ENCODE data around the gene CACNA1B. TPM values are rescaled to one million over a fixed set of nuclear protein-coding genes. Genes with fewer than 3 reads are reported as not detected.
A peak's percentile ranks its signal among the peaks of the same experiment; 100 is the strongest.

Gene CACNA1B
- polyA plus RNA-seq, 2 of the 4 experiments (the other 2 are of a cell fraction) = 0.03 to 0.06 TPM

GRCh38 chr9:137876269-137876668, 1.3 kb upstream of the CACNA1B start:
- DNase-seq (ENCODE audit: low read depth in 1 of 2, low spot score in 1 of 2) (no peak), FAIRE-seq (no peak), ATAC-seq (no peak)
- TF ChIP-seq CBX2 (IDR thresholded peaks at IDR 0.05; ENCODE audit: borderline replicate concordance, low read depth) = no peak
- TF ChIP-seq FOSL2 (IDR thresholded peaks at IDR 0.05) = no peak
- no peak for TF ChIP-seq FOSL2 (CRISPR knock-in tag; IDR thresholded peaks at IDR 0.05)
- TF ChIP-seq POLR2AphosphoS2 (conservative IDR thresholded peaks at IDR 0.05; ENCODE audit: low read length) = no peak
- TF ChIP-seq, protein P1, sequence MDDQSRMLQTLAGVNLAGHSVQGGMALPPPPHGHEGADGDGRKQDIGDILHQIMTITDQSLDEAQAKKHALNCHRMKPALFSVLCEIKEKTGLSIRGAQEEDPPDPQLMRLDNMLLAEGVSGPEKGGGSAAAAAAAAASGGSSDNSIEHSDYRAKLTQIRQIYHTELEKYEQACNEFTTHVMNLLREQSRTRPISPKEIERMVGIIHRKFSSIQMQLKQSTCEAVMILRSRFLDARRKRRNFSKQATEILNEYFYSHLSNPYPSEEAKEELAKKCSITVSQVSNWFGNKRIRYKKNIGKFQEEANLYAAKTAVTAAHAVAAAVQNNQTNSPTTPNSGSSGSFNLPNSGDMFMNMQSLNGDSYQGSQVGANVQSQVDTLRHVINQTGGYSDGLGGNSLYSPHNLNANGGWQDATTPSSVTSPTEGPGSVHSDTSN (IDR thresholded peaks at IDR 0.05) = no peak
- no peak for TF ChIP-seq NPAS2 (CRISPR knock-in tag; IDR thresholded peaks at IDR 0.05; ENCODE audit: borderline replicate concordance)
- TF ChIP-seq POLR2A (IDR thresholded peaks at IDR 0.05; ENCODE audit: low read length) = no peak
- Histone ChIP-seq H3K4me1 (no peaks in the 10 kb centered on the region), H3K9me3 (no peaks in the 10 kb centered on the region), H3K4me3 (no peak overlapping the region), H3K4me2 (no peak overlapping the region), H3K27ac (no peak overlapping the region)
- 38% methylated on average over 8 of the region's 8 CpGs for WGBS (ENCODE audit: missing lambda C conversion rate)
- CTCF ChIA-PET = interaction anchor here (1.0 to 1.1 kb wide), 2 partner anchors 8 to 17 kb away, joined by 3 read pairs; no protein-coding TSS in a partner anchor
- POLR2A ChIA-PET = no interaction called here

DNA sequence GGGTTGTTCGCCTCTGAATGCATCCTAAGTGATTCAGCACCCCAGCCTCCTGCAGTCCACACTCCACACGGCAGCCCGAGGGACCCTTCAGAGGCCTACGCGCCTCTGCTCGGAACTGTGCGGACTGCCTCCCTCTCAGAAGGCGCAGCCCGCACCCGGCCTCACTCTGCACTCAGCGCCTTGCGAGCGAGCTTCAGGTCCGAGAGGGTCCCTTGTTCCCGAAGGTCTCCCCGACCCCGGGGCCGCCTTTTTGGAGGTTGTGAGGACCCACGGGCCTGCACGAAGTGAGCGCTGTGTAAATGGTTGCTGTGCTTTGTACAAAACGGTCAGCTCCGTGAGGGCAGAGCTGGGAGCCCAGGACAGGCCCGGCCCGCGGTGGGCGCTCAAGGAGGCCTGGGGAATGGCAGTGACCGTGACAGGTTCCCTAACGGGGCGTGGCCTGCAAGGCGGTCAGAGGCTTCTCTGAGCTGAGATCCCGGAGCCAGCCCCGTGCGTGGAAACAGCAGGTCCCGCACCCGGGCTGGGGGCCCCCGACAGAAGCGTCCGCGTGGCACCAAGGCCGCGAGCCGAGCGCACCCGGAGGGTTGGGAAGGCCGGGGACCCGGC, 698 bp upstream of the CACNA1B start:
- no peak overlapping the region for H3K27ac ChIP-seq
- no peak overlapping the region for H3K4me3 ChIP-seq
- DNase-seq (ENCODE audit: low read depth in 1 of 2, low spot score in 1 of 2) (no peak), ATAC-seq (no peak), FAIRE-seq (no peak)
- ChIA-PET POLR2A (no interaction called here), CTCF (interaction anchor here (1.0 kb wide), 1 partner anchor 18 kb away, joined by 3 read pairs; no protein-coding TSS in a partner anchor)
- no peaks in the 10 kb centered on the region for H3K4me1 ChIP-seq
- H3K9me3 ChIP-seq = no peaks in the 10 kb centered on the region
- 83% methylated on average over 16 of the region's 47 CpGs for WGBS (ENCODE audit: missing lambda C conversion rate)
- TF ChIP-seq BHLHE40 (IDR thresholded peaks at IDR 0.05; ENCODE audit: low read depth, low read length) (no peak), BCL3 (IDR thresholded peaks at IDR 0.05) (no peak)
- no peak overlapping the region for H3K4me2 ChIP-seq

DNA sequence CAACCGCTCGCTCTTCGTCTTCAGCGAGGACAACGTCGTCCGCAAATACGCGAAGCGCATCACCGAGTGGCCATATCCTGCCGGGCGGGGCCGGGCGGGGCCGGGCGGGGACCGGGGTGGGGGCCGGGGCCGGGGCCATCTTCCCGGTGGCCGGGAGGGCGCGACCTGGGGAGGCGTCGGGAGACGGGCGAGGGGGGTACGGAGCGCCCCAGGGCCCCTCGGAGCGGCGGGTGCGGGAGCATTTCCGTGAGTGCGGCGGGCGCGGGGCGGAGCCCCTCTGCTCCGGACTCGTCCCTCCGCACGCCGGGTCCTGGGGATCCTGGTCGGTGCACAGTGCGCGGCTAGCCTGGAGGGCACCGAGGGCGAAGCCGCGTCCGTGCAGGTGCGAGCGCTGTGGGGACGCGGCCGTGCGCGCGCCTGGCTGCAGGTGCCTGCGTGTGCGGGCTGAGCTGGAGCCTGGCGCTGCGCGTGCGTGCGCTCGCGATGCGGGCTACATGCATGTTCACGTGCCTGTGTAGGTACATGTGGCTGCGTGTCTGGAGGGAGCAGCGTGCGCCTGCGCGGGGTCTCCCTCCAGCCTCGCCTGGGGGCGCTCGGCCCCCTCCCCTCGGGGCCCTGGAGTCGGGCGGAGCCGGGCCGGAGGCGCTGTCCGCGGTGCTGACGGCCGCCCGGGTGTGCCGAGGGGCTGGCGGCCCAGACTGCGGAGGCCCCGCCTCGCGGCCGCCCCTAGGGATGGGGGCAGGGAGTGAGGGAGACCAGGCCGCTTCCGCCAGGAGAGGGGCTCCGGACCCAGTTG, 762 bp downstream of the CACNA1B start:
- no peak for DNase-seq (ENCODE audit: low read depth in 1 of 2, low spot score in 1 of 2)
- no peak for TF ChIP-seq RFX5 (IDR thresholded peaks at IDR 0.05)
- TF ChIP-seq BHLHE40 (IDR thresholded peaks at IDR 0.05; ENCODE audit: low read depth, low read length) = no peak
- no peak for TF ChIP-seq USF2 (IDR thresholded peaks at IDR 0.05)
- no peak for TF ChIP-seq CEBPB (IDR thresholded peaks at IDR 0.05)
- TF ChIP-seq, protein P2, sequence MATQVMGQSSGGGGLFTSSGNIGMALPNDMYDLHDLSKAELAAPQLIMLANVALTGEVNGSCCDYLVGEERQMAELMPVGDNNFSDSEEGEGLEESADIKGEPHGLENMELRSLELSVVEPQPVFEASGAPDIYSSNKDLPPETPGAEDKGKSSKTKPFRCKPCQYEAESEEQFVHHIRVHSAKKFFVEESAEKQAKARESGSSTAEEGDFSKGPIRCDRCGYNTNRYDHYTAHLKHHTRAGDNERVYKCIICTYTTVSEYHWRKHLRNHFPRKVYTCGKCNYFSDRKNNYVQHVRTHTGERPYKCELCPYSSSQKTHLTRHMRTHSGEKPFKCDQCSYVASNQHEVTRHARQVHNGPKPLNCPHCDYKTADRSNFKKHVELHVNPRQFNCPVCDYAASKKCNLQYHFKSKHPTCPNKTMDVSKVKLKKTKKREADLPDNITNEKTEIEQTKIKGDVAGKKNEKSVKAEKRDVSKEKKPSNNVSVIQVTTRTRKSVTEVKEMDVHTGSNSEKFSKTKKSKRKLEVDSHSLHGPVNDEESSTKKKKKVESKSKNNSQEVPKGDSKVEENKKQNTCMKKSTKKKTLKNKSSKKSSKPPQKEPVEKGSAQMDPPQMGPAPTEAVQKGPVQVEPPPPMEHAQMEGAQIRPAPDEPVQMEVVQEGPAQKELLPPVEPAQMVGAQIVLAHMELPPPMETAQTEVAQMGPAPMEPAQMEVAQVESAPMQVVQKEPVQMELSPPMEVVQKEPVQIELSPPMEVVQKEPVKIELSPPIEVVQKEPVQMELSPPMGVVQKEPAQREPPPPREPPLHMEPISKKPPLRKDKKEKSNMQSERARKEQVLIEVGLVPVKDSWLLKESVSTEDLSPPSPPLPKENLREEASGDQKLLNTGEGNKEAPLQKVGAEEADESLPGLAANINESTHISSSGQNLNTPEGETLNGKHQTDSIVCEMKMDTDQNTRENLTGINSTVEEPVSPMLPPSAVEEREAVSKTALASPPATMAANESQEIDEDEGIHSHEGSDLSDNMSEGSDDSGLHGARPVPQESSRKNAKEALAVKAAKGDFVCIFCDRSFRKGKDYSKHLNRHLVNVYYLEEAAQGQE (IDR thresholded peaks at IDR 0.05) = peak; percentile 79; the same call in 1 of the 2 replicates
- TF ChIP-seq MAZ (IDR thresholded peaks at IDR 0.05; ENCODE audit: borderline replicate concordance, low read depth, low read length) = no peak
- TF ChIP-seq RCOR1 (IDR thresholded peaks at IDR 0.05; ENCODE audit: low read depth, low read length) = no peak
- TF ChIP-seq, protein P3, sequence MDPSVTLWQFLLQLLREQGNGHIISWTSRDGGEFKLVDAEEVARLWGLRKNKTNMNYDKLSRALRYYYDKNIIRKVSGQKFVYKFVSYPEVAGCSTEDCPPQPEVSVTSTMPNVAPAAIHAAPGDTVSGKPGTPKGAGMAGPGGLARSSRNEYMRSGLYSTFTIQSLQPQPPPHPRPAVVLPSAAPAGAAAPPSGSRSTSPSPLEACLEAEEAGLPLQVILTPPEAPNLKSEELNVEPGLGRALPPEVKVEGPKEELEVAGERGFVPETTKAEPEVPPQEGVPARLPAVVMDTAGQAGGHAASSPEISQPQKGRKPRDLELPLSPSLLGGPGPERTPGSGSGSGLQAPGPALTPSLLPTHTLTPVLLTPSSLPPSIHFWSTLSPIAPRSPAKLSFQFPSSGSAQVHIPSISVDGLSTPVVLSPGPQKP (IDR thresholded peaks at IDR 0.05; ENCODE audit: low read depth, low read length) = no peak
- Histone ChIP-seq H3K4me1 (no peaks in the 10 kb centered on the region), H3K9me3 (no peaks in the 10 kb centered on the region), H3K4me2 (no peak overlapping the region), H3K4me3 (no peak overlapping the region), H3K27ac (no peak overlapping the region)
- ChIA-PET POLR2A (no interaction called here), CTCF (no interaction called here)
- WGBS (ENCODE audit: missing lambda C conversion rate) = 89% methylated on average over 65 of the region's 101 CpGs
- ATAC-seq = no peak
- no peak for FAIRE-seq
